Activated naive CD4-positive, alpha-beta T cell treated with Interleukin-2 at 50 U/mL for 16 hours (primary cell): ENCODE measurements around the gene LCORL.
"Not testable (repeated sequence)": the region's sequence is repeated elsewhere in the genome, so short reads cannot be mapped to it uniquely, and the experiment has no call there.

Experiments used
- DNase-seq: peaks from one replicate; pipeline ENCODE4 v3.0.0-alpha.2; 2020

The LCORL gene

DNA sequence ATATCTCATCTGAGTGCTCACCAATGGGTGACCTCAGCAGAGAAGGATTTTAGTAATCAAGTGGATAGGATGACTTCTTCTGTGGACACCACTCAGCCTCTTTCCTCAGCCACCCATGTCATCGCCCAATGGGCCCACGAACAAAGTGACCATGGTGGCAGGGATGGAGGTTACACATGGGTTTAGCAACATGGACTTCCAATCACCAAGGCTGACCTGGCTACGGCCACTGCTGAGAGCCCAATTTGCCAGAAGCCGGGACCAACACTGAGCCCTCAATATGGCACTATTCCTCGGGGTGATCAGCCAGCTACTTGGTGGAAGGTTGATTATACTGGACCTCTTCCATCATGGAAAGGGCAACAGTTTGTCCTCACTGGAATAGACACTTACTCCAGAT, 97.4 kb downstream of the LCORL start:
- no peak for DNase-seq

DNA sequence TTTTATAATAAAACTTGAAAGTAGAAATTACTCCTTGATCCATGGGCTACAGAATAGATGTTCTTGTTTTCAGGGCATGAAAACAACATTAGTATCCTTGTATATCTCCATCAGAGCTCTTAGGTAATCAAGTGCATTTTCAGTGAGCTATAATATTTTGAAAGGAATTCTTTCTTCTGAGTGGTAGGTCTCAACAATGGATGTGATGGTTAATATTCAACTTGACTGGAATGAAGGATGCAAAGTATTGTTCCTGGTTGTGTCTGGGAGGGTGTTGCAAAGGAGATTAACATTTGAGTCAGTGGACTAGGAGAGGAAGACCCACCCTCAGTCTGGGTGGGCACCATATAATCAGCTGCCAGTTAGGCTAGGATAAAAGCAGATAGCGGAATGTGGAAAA, 100.1 kb downstream of the LCORL start:
- no peak for DNase-seq

DNA sequence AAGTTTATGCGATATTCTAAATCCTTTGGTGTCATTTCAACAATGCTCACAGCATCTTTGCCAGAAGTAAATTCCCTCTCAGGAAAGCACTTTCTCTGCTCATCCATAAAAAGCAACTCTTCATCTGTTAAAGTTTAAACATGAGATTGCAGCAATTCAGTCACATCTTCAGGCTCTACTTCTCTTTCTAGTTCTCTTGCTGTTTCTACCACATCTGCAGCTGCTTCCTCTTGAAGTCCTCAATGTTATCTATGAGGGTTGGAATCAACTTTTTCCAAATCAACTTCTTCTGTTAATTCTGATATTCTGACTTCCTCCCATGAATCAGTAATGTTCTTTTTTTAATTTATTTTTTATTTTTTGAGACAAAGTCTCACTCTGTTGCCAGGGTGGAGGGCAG, 100.9 kb downstream of the LCORL start:
- no peak for DNase-seq

DNA sequence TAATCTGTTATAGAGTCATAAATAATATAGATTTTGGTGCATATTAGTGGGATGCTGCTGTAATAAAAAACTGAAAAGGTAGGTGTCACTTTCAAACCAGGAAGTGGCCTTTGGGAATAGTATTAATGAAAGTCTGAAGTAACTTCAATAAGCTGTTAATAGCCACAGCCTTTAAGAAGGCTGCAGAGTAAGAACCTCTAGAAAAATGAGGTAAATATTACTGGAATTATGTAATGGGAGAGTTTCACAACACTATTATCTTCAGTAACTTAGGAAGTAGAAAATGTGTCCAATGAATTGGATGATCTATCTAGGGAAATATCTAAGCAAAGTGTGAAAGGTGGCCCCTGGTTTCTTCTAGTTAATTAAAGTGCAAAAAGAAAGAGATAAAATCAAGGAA, 106.1 kb downstream of the LCORL start:
- no peak for DNase-seq

DNA sequence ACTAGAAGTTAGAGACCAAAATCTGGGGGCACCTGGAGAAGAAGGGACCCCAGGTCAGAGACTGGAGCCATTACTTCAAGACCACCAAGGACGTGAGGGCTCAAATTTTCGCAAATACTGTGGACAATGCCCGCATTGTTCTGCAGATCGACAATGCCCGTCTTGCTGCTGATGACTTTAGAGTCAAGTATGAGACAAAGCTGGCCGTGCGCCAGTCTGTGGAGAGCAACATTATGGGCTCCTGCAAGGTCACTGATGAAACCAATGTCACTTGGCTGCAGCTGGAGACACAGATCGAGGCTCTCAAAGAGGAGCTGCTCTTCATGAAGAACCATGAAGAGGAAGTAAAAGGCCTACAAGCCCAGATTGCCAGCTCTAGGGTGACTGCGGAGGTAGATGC, 109.5 kb downstream of the LCORL start:
- no peak for DNase-seq

DNA sequence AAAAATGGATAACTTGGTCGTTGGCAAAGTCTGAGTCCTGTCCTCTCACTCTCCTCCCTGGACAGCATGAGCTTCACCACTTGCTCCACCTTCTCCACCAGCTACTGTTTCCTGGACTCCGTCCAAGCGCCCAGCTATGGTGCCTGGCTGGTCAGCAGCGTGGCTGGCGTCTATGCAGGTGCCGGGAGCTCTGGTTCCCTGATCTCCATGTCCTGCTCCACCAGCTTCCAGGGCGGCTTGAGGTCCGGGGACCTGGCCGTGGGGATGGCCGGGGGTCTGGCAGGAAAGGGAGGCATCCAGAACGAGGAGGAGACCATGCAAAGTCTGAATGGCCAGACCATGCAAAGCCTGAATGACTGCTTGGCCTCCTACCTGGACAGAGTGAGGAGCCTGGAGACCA, 109.9 kb downstream of the LCORL start:
- DNase-seq: no peak

DNA sequence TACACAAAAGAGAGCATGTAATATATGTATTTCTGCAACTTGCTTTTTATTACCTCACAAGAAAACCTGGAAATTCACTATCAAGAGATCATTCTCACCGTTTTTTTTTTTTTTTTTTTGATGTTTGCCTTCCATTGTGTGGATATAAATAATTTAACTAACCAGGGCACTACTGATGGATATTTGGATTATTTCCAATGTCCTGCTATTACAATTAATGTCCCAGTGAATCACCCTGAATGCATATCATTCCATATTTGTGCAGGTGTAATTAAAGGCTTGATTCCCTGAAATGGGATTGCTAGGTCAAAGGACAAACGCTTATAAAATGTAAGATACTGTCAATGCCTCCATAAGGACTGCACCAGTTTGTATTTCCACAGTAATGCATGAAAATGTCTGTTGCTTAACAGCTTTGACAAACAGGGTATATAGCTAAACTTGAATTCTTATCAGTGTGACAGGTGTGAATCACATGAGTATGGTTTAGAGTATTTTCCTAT, 123.0 kb downstream of the LCORL start:
- DNase-seq: no peak

DNA sequence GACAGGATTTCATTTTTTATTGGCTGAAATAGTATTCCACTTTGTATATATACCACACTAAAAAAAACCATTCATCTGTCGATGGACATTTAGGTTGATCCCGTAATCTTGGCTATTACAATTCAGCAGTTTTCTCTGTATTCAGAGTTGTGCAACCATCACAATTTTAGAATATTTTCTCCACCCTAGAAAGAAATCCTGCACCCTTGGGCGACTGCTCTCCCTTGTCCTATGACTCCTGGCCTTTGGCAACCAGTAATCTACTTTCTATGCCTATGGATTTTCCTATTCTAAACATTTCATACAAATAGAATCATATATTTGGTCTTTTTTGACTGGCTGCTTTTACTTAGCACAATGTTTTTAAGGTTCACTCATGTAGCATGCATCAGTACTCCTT, 126.1 kb downstream of the LCORL start:
- DNase-seq: no peak

DNA sequence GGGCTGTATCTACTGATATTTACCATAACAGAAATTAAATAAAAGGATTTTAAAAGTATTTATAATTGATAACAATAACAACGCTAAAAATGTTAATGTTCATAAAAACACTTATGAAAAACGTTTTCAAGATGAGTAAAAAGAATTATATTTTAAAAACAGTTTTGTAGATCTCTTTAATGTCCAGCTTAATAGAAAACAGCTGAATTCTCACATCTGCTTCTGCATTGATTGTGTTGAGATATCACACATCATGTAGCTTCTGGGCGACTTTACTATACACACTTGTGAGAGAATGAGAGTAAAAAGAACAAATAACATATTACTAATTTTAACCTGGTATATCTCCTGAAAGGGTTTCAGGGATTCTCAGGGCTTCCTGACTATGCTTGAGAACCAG, 127.1 kb downstream of the LCORL start:
- no peak for DNase-seq

DNA sequence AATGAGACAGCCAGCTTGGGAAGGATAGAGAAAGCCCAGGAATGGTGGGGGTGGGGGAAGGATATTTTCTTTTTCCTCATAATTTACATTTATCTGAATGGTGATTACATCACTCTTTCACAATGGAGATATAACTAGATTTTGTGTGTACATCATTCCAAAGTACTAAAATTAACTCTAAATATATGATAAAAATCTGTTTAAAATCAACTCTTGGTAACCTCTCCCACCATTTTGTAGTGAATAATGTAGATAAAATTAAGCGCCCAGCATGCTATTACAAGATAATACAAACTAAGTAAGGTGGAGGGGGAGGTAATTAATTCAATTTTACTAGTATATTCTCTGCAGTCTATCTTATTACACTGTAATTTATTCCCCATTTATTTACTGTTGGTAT, 131.9 kb downstream of the LCORL start:
- DNase-seq: no peak

DNA sequence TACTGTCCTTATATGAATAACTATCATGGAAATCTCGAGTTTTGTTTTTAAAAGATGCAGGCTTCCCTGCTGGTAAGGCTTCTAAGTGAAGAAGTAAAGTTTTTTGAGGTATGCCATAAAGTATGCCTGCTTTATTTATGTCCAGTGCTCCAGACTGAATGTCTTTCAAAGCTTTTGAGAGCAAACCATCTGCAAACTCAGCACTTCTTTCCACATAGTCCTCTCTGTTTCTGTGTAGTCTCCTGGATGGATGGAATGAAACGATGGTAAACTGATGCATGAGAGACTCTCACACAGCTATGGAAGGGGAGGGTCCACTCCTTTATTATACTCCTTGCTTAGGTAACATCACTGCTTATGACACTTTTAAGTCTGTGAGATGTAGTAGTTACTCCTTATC, 137.0 kb downstream of the LCORL start:
- no peak for DNase-seq

DNA sequence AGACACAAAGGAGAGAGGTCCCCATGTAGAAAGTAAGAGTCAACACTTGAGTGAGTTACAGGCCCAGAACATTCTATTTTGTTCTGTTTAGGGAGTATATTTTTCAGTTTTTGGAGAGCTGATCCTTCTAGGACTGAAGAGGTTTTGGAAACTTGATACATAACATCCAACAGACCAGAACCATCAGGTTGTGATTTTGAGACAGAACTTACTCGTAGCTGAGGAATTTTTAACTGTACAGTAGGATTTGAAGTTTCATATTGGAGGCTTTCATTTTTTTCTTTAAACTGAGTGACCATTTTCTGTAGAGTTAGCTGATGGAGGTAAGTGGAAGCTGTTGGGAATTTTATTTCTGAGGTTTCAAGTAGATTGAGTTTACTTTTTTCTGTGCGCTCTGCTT, 137.5 kb downstream of the LCORL start:
- no peak for DNase-seq

DNA sequence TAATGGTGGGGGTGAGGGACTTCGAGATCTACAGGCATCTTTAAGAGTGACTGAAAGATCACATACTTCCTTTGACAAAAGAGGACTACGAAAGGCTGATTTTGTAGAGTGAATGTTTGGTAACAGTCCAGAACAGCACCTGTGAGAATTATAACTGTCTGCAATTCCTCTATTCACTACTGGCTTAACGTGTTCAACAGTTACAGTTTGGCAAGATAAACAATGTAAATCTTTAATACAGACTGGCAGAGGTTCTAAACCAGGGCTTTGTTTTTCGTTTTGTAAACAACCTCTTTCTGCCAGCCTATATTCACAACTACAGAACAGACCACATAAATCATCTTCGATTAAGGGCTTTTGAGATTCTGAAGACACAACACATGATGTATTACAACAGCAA, 143.9 kb downstream of the LCORL start:
- DNase-seq: no peak

DNA sequence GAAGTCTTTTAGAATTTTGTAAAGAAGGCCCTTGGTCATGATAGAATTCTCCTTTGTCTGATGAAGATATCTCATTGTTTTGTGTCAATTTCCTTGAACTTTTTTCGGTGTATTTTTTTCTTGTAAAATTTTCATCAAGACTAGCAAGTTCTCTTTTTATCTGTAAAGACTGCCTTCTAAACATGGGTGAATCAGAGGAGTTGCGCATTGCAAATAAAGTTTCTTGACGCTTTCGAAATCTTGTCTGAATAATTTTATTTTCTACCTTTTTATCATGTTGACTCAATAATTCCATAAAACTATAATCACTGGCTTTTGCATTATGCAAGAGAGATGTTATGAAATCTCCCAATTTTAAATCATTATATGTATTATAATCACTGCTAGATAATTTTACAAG, 144.6 kb downstream of the LCORL start:
- DNase-seq: no peak

DNA sequence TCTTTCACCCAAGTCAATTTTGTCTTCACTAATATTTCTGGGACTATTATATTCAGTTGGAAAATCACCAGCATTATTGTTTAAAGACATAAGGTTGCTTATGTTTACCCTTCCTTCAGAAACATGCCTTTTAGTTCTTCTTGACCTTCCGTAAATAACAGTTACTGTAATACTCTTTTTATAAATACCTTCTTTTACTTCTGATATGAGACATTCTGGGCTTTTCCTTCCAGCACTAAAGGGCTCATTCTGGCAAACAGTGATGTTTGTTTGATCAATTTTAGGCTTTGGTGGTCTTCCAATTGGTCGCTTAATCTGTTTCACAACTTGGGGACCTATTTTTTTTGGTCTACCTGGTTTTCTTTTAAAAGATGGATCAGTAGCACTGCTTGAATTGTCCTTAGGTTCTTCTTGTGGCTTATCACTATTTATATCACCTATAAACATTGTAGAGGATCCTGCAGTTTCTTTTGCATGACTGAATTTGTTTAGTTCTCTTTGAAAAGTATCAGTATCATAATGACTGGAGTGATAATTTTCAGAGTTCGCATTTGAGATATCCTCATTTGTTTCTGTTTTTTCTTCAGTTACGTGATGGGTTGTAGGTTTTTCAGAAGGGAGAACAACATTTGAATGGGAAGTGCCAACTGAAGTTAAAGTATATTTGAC, 146.0 kb downstream of the LCORL start:
- no peak for DNase-seq

DNA sequence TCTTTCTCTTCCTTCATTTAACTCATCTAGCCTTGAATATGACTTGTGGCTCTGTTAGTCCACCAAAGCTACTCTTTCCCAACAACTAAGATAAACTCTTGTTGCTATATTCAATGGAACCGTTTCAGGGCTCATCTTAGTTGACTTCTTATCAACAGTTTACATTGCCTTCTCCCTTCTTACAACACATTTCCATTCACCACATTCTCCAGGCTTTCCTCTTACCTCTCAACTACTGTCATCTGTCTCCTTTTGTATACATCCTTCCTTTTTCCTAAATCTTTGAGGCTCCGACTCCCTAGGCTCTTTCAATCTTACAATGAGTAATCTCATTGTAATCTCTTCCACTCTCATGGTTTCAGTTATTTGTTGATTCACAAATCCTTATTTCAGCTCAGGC, 152.2 kb downstream of the LCORL start:
- no peak for DNase-seq

DNA sequence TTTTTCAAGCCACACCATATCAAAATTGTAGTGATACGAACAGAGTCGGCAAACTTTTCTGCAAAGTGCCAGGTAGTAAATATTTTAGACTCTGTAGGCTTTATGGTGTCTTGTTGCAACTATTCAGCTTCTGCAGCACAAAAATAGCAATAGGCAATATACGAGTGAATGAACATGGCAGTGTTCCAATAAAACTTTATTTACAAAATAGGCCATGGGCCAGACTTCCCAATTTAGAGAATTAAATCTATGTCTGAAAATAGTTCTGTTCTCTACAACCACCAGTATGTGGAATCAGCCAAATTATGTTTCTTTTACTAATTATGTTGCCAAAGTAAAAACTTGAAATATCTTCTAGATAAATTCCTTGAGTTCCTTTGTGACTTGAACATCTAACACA, 154.3 kb downstream of the LCORL start:
- DNase-seq: no peak

DNA sequence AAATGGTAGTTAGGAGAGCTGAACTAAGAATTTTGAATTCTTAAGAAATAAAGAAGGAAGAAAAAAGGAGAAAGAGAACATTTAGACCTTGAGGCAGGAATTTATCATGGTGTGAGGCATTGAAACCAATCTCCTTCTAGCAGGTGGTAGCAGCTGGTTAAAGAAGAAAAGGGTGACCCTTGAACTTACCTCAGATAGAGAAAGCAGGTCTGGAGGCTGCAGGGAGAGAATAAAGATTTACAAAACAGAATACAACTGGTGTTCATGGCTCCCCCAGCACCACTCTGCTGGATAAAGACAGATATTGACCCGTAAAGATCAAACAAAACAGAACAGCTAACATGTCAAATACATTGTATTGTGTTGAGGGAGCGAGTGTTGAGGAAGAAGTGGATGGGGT, 154.7 kb downstream of the LCORL start:
- DNase-seq: no peak

DNA sequence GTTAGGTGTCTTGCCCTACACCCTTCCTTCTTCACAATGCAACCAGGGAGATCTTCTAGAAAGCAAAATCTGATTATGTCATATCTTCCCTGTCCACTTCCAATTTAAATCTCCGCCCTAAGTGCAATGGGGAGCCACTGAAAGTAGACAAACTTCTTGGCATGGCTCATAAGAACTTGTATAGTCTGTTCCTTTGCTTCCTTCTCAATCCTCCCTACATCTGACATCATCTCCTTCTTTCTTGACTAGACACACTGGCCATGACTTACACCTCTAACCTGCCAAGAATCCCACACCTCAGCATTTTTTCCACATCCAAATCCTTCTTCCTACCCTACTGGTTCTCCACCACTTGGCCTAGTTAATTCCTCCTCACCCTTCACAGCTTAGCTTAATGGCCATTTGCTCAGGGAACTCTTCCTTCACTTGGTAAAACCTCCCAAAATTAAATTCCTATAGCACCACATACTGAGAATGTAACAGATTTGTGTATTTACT, 155.6 kb downstream of the LCORL start:
- no peak for DNase-seq

DNA sequence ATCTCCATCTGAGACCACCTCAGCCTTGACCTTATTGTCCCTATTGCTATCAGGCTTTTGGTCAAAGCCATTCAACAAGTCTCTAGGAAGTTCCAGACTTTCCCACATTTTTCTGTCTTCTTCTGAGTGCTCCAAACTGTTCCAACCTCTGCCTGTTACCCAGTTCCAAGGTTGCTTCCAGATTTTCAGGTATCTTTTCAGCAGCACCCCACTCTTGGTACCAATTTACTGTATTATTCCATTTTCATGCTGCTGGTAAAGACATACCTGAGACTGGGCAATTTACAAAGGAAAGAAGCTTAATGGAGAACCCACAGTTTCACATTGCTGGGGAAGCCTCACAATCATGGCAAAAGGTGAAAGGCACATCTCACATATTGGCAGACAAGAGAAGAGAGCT, 159.6 kb downstream of the LCORL start:
- not testable (repeated sequence) for DNase-seq

DNA sequence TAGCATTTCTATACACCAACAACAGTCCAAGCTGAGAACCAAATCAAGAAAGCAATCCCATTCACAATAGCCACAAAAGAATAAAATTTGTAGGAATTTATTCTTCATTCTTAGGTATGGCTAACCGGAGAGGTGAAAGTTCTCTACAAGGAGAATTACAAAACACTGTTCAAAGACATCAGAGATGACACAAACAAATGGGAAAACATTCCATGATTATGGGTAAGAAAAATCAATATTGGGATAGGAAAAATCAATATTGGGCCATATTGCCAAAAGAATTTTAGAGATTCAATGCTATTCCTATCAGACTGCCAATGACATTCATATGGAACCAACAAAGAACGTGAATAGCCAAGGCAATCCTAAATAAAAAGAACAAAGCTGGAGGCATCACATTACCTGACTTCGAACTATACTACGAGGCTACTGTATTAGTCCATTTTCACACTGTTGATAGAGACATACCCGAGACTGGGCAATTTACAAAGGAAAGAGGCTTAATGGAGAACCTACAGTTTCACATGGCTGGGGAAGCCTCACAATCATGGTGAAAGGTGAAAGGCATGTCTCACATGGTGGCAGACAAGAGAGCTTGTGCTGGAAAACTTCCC, 161.7 kb downstream of the LCORL start:
- DNase-seq: no peak

DNA sequence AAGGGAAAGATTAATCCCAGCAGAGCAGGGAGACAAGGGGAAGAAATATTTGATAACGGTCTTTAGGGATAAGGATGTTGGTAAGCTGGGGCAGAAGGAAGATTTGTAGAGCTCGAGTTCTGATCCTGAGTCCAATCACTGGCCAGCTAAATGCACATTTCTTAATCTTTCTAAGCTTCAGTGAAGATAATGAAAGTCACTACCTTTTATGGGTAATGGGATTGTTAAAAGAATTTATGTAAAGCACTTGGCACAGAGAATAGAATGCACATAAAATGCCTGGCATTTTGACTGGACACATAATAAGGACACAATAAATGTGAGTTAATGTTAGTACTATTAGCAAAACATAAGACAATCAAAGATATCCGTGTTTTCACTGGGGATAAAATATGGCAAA, 167.5 kb downstream of the LCORL start:
- no peak for DNase-seq

DNA sequence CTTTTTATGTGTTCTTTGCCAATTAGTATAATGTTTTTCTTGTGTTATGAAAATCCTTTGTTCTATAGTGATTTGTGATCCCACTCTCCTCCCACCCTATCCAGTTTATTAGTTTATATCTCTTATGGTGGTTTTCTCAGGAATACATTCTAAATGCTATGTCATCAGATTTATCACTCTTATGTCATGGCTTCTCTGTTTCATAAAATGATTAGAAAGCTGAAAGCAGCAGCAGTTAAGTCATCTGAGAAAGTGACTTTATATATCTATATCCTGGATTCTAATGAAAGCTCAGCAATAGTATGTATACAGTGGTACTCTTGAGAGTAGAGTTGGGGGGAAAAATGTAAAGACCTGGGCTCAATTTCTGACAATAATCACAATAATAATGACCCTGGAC, 169.6 kb downstream of the LCORL start:
- DNase-seq: no peak

DNA sequence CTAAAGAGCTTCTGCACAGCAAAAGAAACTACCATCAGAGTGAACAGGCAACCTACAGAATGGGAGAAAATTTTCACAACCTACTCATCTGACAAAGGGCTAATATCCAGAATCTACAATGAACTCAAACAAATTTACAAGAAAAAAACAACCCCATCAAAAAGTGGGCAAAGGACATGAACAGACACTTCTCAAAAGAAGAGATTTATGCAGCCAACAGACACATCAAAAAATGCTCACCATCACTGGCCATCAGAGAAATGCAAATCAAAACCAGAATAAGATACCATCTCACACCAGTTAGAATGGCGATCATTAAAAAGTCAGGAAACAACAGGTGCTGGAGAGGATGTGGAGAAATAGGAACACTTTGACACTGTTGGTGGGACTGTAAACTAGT, 171.3 kb downstream of the LCORL start:
- DNase-seq: not testable (repeated sequence)

DNA sequence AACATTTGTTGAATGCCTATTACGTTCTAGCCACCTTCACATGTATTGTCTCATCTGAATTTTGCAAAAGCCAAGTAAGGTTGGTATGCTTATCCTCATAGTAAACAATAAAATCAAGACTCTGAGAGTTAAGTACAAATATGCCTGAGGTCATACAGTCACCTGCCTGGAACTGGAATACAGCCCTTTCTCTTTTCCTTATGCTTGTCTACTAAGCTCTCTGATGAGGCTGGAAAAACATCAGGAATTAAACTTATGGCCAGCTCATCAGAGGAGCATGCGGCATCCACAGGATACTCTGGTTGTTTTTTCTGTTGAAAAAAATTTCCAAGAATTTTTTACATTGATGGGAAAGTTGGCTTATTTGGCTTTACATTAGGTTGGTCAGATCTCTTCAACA, 175.3 kb downstream of the LCORL start:
- DNase-seq: no peak
